Measurements from ENCODE around the gene PSMA4.
"Not testable (repeated sequence)": the region's sequence is repeated elsewhere in the genome, so short reads cannot be mapped to it uniquely, and the experiment has no call there.

PSMA4 gene

GRCh38 chr15:78550194-78550593 is 9.9 kb downstream of the PSMA4 start:
- H3K4me1 ChIP-seq, result no peaks in the 10 kb centered on the region
- H3K79me2 ChIP-seq, result no peaks in the 10 kb centered on the region
- no peak overlapping the region for H3K9ac ChIP-seq
- TF ChIP-seq, protein P1, sequence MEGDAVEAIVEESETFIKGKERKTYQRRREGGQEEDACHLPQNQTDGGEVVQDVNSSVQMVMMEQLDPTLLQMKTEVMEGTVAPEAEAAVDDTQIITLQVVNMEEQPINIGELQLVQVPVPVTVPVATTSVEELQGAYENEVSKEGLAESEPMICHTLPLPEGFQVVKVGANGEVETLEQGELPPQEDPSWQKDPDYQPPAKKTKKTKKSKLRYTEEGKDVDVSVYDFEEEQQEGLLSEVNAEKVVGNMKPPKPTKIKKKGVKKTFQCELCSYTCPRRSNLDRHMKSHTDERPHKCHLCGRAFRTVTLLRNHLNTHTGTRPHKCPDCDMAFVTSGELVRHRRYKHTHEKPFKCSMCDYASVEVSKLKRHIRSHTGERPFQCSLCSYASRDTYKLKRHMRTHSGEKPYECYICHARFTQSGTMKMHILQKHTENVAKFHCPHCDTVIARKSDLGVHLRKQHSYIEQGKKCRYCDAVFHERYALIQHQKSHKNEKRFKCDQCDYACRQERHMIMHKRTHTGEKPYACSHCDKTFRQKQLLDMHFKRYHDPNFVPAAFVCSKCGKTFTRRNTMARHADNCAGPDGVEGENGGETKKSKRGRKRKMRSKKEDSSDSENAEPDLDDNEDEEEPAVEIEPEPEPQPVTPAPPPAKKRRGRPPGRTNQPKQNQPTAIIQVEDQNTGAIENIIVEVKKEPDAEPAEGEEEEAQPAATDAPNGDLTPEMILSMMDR (IDR thresholded peaks at IDR 0.05), result no peak
- H3K36me3 ChIP-seq (ENCODE audit: control insufficient read depth, insufficient read depth, low read length), result no peaks in the 10 kb centered on the region
- H3K4me2 ChIP-seq (ENCODE audit: low read length), result no peak overlapping the region
- H3K27ac ChIP-seq, result no peak overlapping the region
- no peak overlapping the region for H3K4me3 ChIP-seq (ENCODE audit: low read depth, low read length)
- no peaks in the 10 kb centered on the region for H3K27me3 ChIP-seq (ENCODE audit: control insufficient read depth, insufficient read depth, low read length)
- no peak overlapping the region for H2AFZ ChIP-seq
- H3K9me3 ChIP-seq (ENCODE audit: control insufficient read depth, low read length), result no peaks in the 10 kb centered on the region

DNA sequence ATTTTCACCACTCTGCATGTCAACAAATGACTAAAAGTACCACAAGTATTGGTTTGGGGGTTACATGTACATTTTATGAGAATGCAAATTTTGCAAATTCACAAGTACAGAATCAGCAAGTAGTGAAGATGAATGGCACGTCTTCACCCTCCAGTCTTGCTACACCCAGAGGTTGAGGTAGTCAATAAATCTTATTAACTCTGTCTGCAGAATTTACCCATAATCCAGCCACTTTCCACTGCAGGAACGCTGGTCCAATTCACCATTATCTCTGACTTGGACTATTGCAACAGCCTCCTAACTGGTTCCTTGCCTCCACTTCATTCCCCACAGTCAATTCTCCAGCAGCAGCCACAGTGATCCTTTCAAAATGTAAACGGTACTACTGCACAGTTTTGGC is 10.6 kb downstream of the PSMA4 start:
- no peaks in the 10 kb centered on the region for H3K36me3 ChIP-seq (ENCODE audit: control insufficient read depth, insufficient read depth, low read length)
- no peak overlapping the region for H3K4me3 ChIP-seq (ENCODE audit: low read depth, low read length)
- TF ChIP-seq, protein P1 (IDR thresholded peaks at IDR 0.05), result no peak
- no peak overlapping the region for H3K9ac ChIP-seq
- H3K27ac ChIP-seq, result no peak overlapping the region
- H3K9me3 ChIP-seq (ENCODE audit: control insufficient read depth, low read length), result no peaks in the 10 kb centered on the region
- H3K27me3 ChIP-seq (ENCODE audit: control insufficient read depth, insufficient read depth, low read length), result no peaks in the 10 kb centered on the region
- H3K79me2 ChIP-seq, result no peaks in the 10 kb centered on the region
- no peak overlapping the region for H2AFZ ChIP-seq
- H3K4me2 ChIP-seq (ENCODE audit: low read length), result no peak overlapping the region
- H3K4me1 ChIP-seq, result no peaks in the 10 kb centered on the region

DNA sequence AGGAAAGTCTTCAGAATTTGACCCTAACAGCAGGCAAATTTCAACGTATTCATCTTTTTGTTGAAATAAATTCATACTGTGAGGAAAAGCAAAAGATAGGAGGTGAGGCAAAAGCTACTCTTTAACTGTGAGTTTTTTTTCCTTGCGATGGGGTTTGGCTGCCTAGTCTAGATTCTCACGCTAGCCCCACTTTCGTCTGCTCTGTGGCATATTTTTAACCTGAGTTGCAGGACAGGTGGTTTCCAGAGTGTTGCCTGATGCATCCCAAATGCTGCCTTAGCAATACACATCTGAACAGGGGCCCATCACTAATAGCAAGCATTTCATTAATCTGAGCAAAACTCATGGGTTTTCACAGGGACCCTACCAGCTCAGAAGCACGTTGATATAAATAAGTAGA is 11.7 kb downstream of the PSMA4 start:
- H3K4me3 ChIP-seq (ENCODE audit: low read depth, low read length), result no peak overlapping the region
- no peak overlapping the region for H3K27ac ChIP-seq
- H3K4me2 ChIP-seq (ENCODE audit: low read length), result no peak overlapping the region
- TF ChIP-seq, protein P1 (IDR thresholded peaks at IDR 0.05), result no peak
- H3K79me2 ChIP-seq, result no peaks in the 10 kb centered on the region
- no peaks in the 10 kb centered on the region for H3K36me3 ChIP-seq (ENCODE audit: control insufficient read depth, insufficient read depth, low read length)
- no peak overlapping the region for H2AFZ ChIP-seq
- H3K9ac ChIP-seq, result no peak overlapping the region
- no peaks in the 10 kb centered on the region for H3K27me3 ChIP-seq (ENCODE audit: control insufficient read depth, insufficient read depth, low read length)
- H3K9me3 ChIP-seq (ENCODE audit: control insufficient read depth, low read length), result no peaks in the 10 kb centered on the region
- no peaks in the 10 kb centered on the region for H3K4me1 ChIP-seq

DNA sequence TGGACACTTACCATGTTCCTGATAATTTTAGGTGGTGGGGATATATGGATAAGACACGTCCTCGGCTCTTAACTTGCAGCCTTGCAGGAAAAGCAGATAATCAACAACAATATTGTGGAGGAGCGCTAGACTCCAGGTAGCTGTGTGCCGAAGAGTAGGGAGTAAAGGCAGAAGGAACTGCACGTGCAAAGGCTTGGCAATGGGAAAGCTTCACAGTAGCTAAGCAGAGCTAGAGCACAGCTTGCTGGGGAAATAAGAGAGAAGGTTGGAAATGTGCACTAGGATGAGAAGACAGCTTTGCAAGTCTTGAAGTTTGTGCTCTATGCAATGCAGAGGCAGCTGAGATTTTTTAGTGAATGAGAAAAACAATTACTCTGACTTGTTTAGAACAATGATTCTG is 12.4 kb downstream of the PSMA4 start:
- H3K4me1 ChIP-seq, result no peaks in the 10 kb centered on the region
- H3K36me3 ChIP-seq (ENCODE audit: control insufficient read depth, insufficient read depth, low read length), result no peaks in the 10 kb centered on the region
- H3K27me3 ChIP-seq (ENCODE audit: control insufficient read depth, insufficient read depth, low read length), result no peaks in the 10 kb centered on the region
- H3K4me3 ChIP-seq (ENCODE audit: low read depth, low read length), result no peak overlapping the region
- no peak overlapping the region for H3K9ac ChIP-seq
- no peaks in the 10 kb centered on the region for H3K9me3 ChIP-seq (ENCODE audit: control insufficient read depth, low read length)
- no peak overlapping the region for H3K27ac ChIP-seq
- TF ChIP-seq, protein P1 (IDR thresholded peaks at IDR 0.05), result no peak
- H3K4me2 ChIP-seq (ENCODE audit: low read length), result no peak overlapping the region
- no peaks in the 10 kb centered on the region for H3K79me2 ChIP-seq
- H2AFZ ChIP-seq, result no peak overlapping the region

DNA sequence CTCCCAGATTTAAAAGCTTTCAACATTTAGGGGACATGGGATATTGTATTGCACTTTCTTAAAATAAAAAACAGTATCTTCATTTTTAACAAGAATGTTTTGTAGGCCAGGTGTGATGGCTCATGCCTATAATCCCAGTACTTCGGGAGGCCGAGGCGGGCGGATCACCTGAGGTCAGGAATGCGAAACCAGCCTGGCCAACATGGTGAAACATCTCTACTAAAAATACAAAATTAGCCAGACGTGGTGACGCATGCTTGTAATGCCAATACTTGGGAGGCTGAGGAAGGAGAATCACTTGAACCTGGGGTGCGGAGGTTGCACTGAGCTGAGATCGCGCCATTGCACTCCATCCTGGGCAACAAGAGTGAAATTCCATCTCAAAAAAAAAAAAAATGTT is 20.0 kb downstream of the PSMA4 start:
- H3K27me3 ChIP-seq (ENCODE audit: control insufficient read depth, insufficient read depth, low read length); H3K4me3 ChIP-seq (ENCODE audit: low read depth, low read length); H2AFZ ChIP-seq; H3K9ac ChIP-seq; H3K36me3 ChIP-seq (ENCODE audit: control insufficient read depth, insufficient read depth, low read length); H3K79me2 ChIP-seq; H3K27ac ChIP-seq; H3K9me3 ChIP-seq (ENCODE audit: control insufficient read depth, low read length); H3K4me2 ChIP-seq (ENCODE audit: low read length); H3K4me1 ChIP-seq: not testable (repeated sequence)
